ENCODE data around the gene ZNF878. TPM values are rescaled to one million over a fixed set of nuclear protein-coding genes. Genes with fewer than 3 reads are reported as not detected.

The ZNF878 gene
- total RNA-seq, result under 1 TPM; 0.34 to 0.67 TPM

DNA sequence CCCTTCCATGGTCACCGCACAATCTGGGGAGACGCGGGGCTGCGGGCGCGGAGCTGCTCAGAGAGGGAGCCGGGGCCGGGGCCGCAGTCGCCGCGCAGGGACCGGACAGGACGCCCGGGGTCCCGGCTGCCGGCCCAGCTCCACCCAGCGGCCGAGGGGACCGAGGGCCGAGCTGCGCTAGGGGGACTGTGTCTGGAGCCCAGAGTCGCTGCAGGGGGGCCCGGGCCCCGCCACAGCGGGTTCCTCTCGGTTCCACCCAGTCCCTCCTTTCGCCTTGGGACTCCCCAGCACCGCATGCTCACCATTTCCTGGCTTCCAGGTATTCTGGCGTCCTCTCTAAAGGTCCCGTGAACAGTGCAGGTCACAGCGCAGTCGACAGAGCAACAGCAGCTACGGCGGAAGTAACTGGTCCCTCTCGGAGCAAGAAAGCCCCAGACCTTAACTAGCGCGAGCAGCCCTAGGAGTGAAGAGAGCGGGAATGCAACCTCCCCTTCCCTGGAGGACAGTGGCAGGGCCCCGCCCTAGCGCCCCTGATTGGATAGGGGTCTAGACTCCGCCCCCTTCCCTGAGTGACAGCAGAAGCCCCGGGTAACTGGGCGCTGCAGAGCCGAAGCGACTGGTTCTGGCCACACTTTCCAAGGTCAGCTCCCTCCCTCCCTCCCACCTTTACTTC lies at the start of gene ZNF878:
Gene ZNF878, minus strand, starts transcription at position 465 of the 673 bp plus-strand sequence. Its CDS starts 160 bp downstream, at position 305.

DNA sequence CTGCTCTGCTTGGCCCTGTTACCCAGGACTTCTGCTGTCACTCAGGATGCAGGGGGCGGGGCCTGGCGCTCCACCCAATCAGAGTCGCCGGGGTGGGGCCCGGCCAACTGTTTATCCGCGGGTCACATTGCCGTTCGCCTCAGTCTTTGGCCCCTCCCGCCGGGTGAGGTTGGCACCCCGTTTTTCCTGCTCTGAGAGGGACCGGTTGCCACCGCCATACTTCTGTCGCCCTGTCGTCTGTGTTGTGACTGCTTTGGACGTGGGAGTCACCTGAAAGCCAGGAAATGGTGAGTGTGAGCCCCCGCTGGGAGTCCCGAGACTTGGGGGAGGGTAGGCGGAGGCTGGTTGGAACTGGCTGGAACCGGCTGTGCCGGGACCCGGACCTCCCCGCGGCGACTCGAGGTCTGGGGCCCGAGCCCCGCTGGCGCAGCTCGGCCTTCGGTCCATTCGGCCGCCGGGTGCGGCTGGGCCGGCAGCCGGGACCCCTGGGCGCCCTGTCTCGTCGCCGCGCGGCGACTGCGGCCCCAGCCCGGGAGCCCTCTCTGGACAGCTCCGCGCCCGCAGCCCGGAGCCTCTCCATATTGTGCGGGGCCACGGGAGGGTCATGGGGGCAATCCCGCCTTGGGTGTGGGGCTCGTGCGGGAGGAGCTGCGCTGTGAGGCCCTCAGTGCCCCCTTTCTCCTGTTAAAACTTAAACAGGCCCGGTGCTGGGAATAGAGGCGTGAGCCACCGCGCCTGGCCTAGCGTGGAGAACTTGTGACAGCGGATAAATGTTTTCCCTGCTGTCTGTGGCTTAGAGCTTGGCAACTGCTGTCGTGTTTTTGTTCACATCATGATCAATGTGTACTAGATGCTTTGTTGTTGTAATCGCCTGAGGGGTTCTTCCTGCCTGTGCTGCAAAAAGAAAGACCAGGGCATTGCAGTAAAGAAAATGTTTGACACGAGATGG lies 12.1 kb upstream of the ZNF878 start, which contains the start of gene ZNF844:
Gene ZNF844, plus strand, starts transcription at position 142 of the 949 bp plus-strand sequence. Its CDS starts 143 bp downstream, at position 285.

DNA sequence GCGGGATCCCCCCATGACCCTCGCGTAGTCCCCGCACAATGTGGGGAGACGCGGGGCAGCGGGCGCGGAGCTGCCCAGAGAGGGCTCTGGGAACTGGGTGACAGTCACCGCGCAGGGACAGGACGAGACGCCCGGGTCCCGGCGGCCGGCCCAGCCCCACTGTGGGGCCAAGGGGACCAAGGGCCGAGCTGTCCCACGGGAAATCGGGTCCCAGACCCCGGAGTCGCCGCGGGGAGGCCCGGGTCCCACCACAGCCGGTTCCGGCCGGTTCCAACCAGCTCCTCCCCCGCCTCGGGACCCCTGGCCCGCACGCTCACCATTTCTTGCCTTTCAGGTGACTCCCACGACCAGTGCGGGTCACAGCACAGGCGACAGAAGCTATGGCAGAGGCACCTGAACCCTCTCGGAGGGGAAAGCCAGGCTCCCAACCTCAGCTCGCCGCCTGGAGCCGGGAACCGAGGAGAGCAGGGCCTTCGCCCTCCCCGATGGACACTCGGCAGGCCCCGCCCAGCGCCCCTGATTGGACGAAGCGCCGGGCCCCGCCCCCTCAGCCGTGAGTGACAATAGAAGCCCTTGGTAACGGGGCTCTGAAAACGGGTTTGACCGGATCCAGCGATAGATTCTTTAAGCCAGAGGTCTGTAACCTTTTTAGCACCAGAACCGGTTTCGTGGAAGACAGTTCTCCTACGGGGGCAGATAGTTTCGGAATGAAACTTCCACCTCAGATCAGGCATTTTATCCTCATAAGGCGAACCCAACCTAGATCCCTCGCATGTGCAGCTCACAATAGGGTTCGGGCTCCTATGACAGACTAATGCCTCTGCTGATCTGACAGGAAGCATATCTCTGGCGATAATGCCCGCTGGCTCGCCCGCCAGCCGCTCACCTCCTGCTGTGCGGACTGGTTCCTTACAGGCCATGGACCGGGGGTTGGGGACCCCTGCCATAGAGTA lies 17.3 kb downstream of the ZNF878 start, which contains the start of gene ZNF433:
Gene ZNF433, minus strand, starts transcription at position 460 of the 953 bp plus-strand sequence. Its CDS starts 140 bp downstream, at position 320.

Small RNA genes lying within 50 kb of the gene (small RNA-seq; reads per million reads assigned to genes)
- gene RF00019 (0 reads per million in 2 donors), gene RNA5SP464 (0 reads per million in 2 donors), gene RNA5SP465 (0 reads per million in 2 donors), gene RNA5SP466 (0 reads per million in 2 donors)

Other genes with a start within 250 kb of the ZNF878 start
- gene ZNF440, start 238.7 kb downstream of the ZNF878 start, total RNA-seq, result 10 to 100 TPM; 14.3 to 23.1 TPM
- 10 to 100 TPM; 16.0 to 24.8 TPM for gene ZNF439, start 204.2 kb downstream of the ZNF878 start, total RNA-seq
- gene ZNF69, start 165.2 kb downstream of the ZNF878 start, total RNA-seq, result 1 to 10 TPM; 9.0 to 10.0 TPM
- gene ZNF700, start 127.9 kb downstream of the ZNF878 start, total RNA-seq, result 1 to 10 TPM; 6.9 to 8.3 TPM
- 1 to 10 TPM in 1 of 2 donors, under 1 TPM in 1; 0.33 to 1.4 TPM for gene ZNF763, start 87.9 kb downstream of the ZNF878 start, total RNA-seq
- gene ZNF433, start 17.3 kb downstream of the ZNF878 start, total RNA-seq, result 1 to 10 TPM; 3.8 to 5.7 TPM
- gene ZNF844, start 11.8 kb upstream of the ZNF878 start, total RNA-seq, result 1 to 10 TPM; 2.3 to 3.4 TPM
- 1 to 10 TPM; 3.4 to 4.7 TPM for gene ZNF20, start 87.4 kb upstream of the ZNF878 start, total RNA-seq
- 10 to 100 TPM; 11.0 to 11.7 TPM for gene ZNF625, start 103.8 kb upstream of the ZNF878 start, total RNA-seq
- gene ZNF136, start 110.1 kb upstream of the ZNF878 start, total RNA-seq, result 1 to 10 TPM; 6.3 to 7.9 TPM
- 1 to 10 TPM; 4.8 to 6.7 TPM for gene ZNF44, start 241.9 kb upstream of the ZNF878 start, total RNA-seq

Measured in melanocyte of skin (primary cell).